ENCODE measurements around the gene GORASP2.

DNA sequence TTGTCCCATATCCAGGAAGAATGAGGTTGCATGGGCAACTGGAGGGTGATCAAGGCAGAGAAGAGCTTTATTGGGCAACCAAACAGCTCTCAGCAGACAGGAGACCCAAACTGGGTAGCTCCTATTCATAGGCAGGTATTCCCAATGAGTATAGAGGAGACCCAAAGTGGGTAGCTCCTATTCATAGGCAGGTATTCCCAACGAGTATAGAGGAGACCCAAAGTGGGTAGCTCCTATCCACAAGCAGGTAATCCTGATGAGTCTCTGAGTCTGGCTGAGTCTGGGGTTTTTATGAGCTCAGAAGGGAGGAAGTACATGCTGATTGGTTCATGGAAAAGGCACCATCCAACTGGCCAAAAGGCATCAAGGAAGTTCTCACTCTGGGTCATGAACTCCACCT lies 5.3 kb upstream of the GORASP2 start:
- TF ChIP-seq, protein P1, sequence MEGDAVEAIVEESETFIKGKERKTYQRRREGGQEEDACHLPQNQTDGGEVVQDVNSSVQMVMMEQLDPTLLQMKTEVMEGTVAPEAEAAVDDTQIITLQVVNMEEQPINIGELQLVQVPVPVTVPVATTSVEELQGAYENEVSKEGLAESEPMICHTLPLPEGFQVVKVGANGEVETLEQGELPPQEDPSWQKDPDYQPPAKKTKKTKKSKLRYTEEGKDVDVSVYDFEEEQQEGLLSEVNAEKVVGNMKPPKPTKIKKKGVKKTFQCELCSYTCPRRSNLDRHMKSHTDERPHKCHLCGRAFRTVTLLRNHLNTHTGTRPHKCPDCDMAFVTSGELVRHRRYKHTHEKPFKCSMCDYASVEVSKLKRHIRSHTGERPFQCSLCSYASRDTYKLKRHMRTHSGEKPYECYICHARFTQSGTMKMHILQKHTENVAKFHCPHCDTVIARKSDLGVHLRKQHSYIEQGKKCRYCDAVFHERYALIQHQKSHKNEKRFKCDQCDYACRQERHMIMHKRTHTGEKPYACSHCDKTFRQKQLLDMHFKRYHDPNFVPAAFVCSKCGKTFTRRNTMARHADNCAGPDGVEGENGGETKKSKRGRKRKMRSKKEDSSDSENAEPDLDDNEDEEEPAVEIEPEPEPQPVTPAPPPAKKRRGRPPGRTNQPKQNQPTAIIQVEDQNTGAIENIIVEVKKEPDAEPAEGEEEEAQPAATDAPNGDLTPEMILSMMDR (IDR thresholded peaks at IDR 0.05): no peak
- TF ChIP-seq POLR2A (IDR thresholded peaks at IDR 0.05): no peak

All from Peyer's patch (tissue), 4 donors.